ENCODE data around the gene PARP1.

The PARP1 gene

GRCh38 chr1:226403201-226404034 lies 4.5 kb downstream of the PARP1 start:
- Histone ChIP-seq H3K27me3 (ENCODE audit: control insufficient read depth in 1 of 2, insufficient read depth in 2 of 2, low read length in 2 of 2) (no peaks in the 10 kb centered on the region), H3K27ac (ENCODE audit: low read depth, low read length) (no peak overlapping the region), H3K4me1 (ENCODE audit: insufficient read depth, low read length) (peaks cover 76% of the 10 kb centered on the region), H3K4me3 (ENCODE audit: low read depth in 1 of 2, low read length in 2 of 2) (peak overlapping the region in 1 of 2 donors; percentile 28), H3K9me3 (ENCODE audit: low read length) (no peaks in the 10 kb centered on the region), H3K9ac (ENCODE audit: low read length) (no peak overlapping the region), H3K36me3 (ENCODE audit: insufficient read depth, low read length) (peaks cover 20% of the 10 kb centered on the region)

- H3K4me1 ChIP-seq (ENCODE audit: insufficient read depth, low read length) = peaks cover 76% of the 10 kb centered on the region
Measured at GRCh38 chr1:226402739-226403165, 5.1 kb downstream of the PARP1 start.

GRCh38 chr1:226401355-226402303 lies 6.3 kb downstream of the PARP1 start:
- peak overlapping the region in 1 of 2 donors; percentile 6 for H3K4me3 ChIP-seq (ENCODE audit: low read depth in 1 of 2, low read length in 2 of 2)
- peaks cover 70% of the 10 kb centered on the region for H3K4me1 ChIP-seq (ENCODE audit: insufficient read depth, low read length)
- no peaks in the 10 kb centered on the region for H3K9me3 ChIP-seq (ENCODE audit: low read length)
- H3K27ac ChIP-seq (ENCODE audit: low read depth, low read length) = peak overlapping the region; percentile 50
- no peaks in the 10 kb centered on the region for H3K27me3 ChIP-seq (ENCODE audit: control insufficient read depth in 1 of 2, insufficient read depth in 2 of 2, low read length in 2 of 2)
- no peak overlapping the region for H3K9ac ChIP-seq (ENCODE audit: low read length)
- H3K36me3 ChIP-seq (ENCODE audit: insufficient read depth, low read length) = peaks cover 20% of the 10 kb centered on the region

More at GRCh38 chr1:226402739-226403165, 5.1 kb downstream of the PARP1 start:
- Histone ChIP-seq H3K4me3 (ENCODE audit: low read depth in 1 of 2, low read length in 2 of 2) (no peak overlapping the region), H3K36me3 (ENCODE audit: insufficient read depth, low read length) (peaks cover 20% of the 10 kb centered on the region), H3K9me3 (ENCODE audit: low read length) (no peaks in the 10 kb centered on the region), H3K27me3 (ENCODE audit: control insufficient read depth in 1 of 2, insufficient read depth in 2 of 2, low read length in 2 of 2) (no peaks in the 10 kb centered on the region), H3K9ac (ENCODE audit: low read length) (no peak overlapping the region), H3K27ac (ENCODE audit: low read depth, low read length) (peak overlapping the region; percentile 12)

- Histone ChIP-seq H3K4me3 (ENCODE audit: low read depth in 1 of 2, low read length in 2 of 2) (no peak overlapping the region), H3K9me3 (ENCODE audit: low read length) (no peaks in the 10 kb centered on the region), H3K4me1 (ENCODE audit: insufficient read depth, low read length) (peaks cover 61% of the 10 kb centered on the region), H3K27ac (ENCODE audit: low read depth, low read length) (peak overlapping the region; percentile 50), H3K36me3 (ENCODE audit: insufficient read depth, low read length) (peaks cover 20% of the 10 kb centered on the region), H3K27me3 (ENCODE audit: control insufficient read depth in 1 of 2, insufficient read depth in 2 of 2, low read length in 2 of 2) (no peaks in the 10 kb centered on the region), H3K9ac (ENCODE audit: low read length) (no peak overlapping the region)
Measured at GRCh38 chr1:226400519-226401354, 7.2 kb downstream of the PARP1 start.

- peaks cover 20% of the 10 kb centered on the region for H3K36me3 ChIP-seq (ENCODE audit: insufficient read depth, low read length)
- H3K4me3 ChIP-seq (ENCODE audit: low read depth in 1 of 2, low read length in 2 of 2) = no peak overlapping the region
- peaks cover 34% of the 10 kb centered on the region for H3K4me1 ChIP-seq (ENCODE audit: insufficient read depth, low read length)
- no peaks in the 10 kb centered on the region for H3K27me3 ChIP-seq (ENCODE audit: control insufficient read depth in 1 of 2, insufficient read depth in 2 of 2, low read length in 2 of 2)
- H3K9ac ChIP-seq (ENCODE audit: low read length) = no peak overlapping the region
- no peak overlapping the region for H3K27ac ChIP-seq (ENCODE audit: low read depth, low read length)
- no peaks in the 10 kb centered on the region for H3K9me3 ChIP-seq (ENCODE audit: low read length)
Measured at GRCh38 chr1:226397955-226398636, 9.8 kb downstream of the PARP1 start.

GRCh38 chr1:226397011-226397926 lies 10.6 kb downstream of the PARP1 start:
- H3K9me3 ChIP-seq (ENCODE audit: low read length) = no peaks in the 10 kb centered on the region
- peaks cover 26% of the 10 kb centered on the region for H3K4me1 ChIP-seq (ENCODE audit: insufficient read depth, low read length)
- H3K36me3 ChIP-seq (ENCODE audit: insufficient read depth, low read length) = peaks cover 15% of the 10 kb centered on the region
- no peak overlapping the region for H3K4me3 ChIP-seq (ENCODE audit: low read depth in 1 of 2, low read length in 2 of 2)
- no peak overlapping the region for H3K9ac ChIP-seq (ENCODE audit: low read length)
- H3K27me3 ChIP-seq (ENCODE audit: control insufficient read depth in 1 of 2, insufficient read depth in 2 of 2, low read length in 2 of 2) = no peaks in the 10 kb centered on the region
- no peak overlapping the region for H3K27ac ChIP-seq (ENCODE audit: low read depth, low read length)

- H3K27ac ChIP-seq (ENCODE audit: low read depth, low read length) = no peak overlapping the region
- H3K9me3 ChIP-seq (ENCODE audit: low read length) = no peaks in the 10 kb centered on the region
- H3K4me3 ChIP-seq (ENCODE audit: low read depth in 1 of 2, low read length in 2 of 2) = no peak overlapping the region
- peaks cover 11% of the 10 kb centered on the region for H3K4me1 ChIP-seq (ENCODE audit: insufficient read depth, low read length)
- H3K27me3 ChIP-seq (ENCODE audit: control insufficient read depth in 1 of 2, insufficient read depth in 2 of 2, low read length in 2 of 2) = no peaks in the 10 kb centered on the region
- no peak overlapping the region for H3K9ac ChIP-seq (ENCODE audit: low read length)
- H3K36me3 ChIP-seq (ENCODE audit: insufficient read depth, low read length) = peaks cover 17% of the 10 kb centered on the region
Measured at GRCh38 chr1:226395753-226396152, 12.1 kb downstream of the PARP1 start.

- H3K9me3 ChIP-seq (ENCODE audit: low read length) = no peaks in the 10 kb centered on the region
- no peak overlapping the region for H3K27ac ChIP-seq (ENCODE audit: low read depth, low read length)
- H3K9ac ChIP-seq (ENCODE audit: low read length) = no peak overlapping the region
- H3K4me3 ChIP-seq (ENCODE audit: low read depth in 1 of 2, low read length in 2 of 2) = no peak overlapping the region
- H3K36me3 ChIP-seq (ENCODE audit: insufficient read depth, low read length) = peaks cover 30% of the 10 kb centered on the region
- no peaks in the 10 kb centered on the region for H3K27me3 ChIP-seq (ENCODE audit: control insufficient read depth in 1 of 2, insufficient read depth in 2 of 2, low read length in 2 of 2)
- H3K4me1 ChIP-seq (ENCODE audit: insufficient read depth, low read length) = no peaks in the 10 kb centered on the region
Measured at GRCh38 chr1:226394462-226394861, 13.4 kb downstream of the PARP1 start.

- H3K36me3 ChIP-seq (ENCODE audit: insufficient read depth, low read length) = peaks cover 67% of the 10 kb centered on the region
- H3K9me3 ChIP-seq (ENCODE audit: low read length) = no peaks in the 10 kb centered on the region
- no peaks in the 10 kb centered on the region for H3K27me3 ChIP-seq (ENCODE audit: control insufficient read depth in 1 of 2, insufficient read depth in 2 of 2, low read length in 2 of 2)
- no peak overlapping the region for H3K27ac ChIP-seq (ENCODE audit: low read depth, low read length)
- no peaks in the 10 kb centered on the region for H3K4me1 ChIP-seq (ENCODE audit: insufficient read depth, low read length)
- no peak overlapping the region for H3K4me3 ChIP-seq (ENCODE audit: low read depth in 1 of 2, low read length in 2 of 2)
- no peak overlapping the region for H3K9ac ChIP-seq (ENCODE audit: low read length)
Measured at GRCh38 chr1:226390681-226391080, 17.2 kb downstream of the PARP1 start.

- Histone ChIP-seq H3K4me3 (ENCODE audit: low read depth in 1 of 2, low read length in 2 of 2) (no peak overlapping the region), H3K36me3 (ENCODE audit: insufficient read depth, low read length) (peaks cover 93% of the 10 kb centered on the region), H3K27ac (ENCODE audit: low read depth, low read length) (no peak overlapping the region), H3K9me3 (ENCODE audit: low read length) (no peaks in the 10 kb centered on the region), H3K9ac (ENCODE audit: low read length) (no peak overlapping the region), H3K27me3 (ENCODE audit: control insufficient read depth in 1 of 2, insufficient read depth in 2 of 2, low read length in 2 of 2) (no peaks in the 10 kb centered on the region), H3K4me1 (ENCODE audit: insufficient read depth, low read length) (no peaks in the 10 kb centered on the region)
Measured at GRCh38 chr1:226388131-226388530, 19.8 kb downstream of the PARP1 start.
